ENCODE data around the gene CCBE1.

CCBE1 gene

DNA sequence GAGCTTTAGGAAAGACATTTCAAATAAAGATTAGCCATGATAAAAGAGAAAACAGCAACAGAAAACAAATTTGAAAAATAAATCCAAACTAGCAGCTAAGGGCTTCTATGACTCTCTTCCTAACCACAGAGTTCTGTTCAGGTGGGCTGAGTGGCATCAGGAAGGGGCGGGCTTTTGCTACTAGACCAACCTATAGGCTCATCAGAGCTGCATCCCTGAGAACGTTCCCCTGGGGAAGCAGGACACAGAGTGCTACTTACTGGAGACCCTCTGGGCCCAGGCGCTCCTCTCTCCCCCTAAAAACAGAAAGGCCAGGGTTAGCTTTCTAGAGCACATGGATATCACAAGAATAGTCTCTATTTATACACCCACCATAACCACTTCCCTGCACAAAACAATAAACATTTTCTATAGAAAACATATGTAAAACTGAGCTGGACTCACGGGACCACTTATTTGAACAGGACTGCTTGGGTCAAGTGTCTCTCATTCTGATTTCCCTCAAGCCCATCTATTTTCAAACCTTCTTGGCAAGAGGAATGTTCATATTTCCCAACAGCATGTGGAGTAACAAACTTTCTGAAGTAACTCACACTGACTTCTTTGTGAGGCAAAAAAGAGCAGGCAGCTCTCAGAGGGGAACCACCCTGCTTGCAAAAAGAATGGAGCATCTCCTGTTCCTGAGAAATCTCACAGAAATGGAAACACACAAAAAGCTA lies 259.2 kb downstream of the CCBE1 start:
- no peak for DNase-seq

DNA sequence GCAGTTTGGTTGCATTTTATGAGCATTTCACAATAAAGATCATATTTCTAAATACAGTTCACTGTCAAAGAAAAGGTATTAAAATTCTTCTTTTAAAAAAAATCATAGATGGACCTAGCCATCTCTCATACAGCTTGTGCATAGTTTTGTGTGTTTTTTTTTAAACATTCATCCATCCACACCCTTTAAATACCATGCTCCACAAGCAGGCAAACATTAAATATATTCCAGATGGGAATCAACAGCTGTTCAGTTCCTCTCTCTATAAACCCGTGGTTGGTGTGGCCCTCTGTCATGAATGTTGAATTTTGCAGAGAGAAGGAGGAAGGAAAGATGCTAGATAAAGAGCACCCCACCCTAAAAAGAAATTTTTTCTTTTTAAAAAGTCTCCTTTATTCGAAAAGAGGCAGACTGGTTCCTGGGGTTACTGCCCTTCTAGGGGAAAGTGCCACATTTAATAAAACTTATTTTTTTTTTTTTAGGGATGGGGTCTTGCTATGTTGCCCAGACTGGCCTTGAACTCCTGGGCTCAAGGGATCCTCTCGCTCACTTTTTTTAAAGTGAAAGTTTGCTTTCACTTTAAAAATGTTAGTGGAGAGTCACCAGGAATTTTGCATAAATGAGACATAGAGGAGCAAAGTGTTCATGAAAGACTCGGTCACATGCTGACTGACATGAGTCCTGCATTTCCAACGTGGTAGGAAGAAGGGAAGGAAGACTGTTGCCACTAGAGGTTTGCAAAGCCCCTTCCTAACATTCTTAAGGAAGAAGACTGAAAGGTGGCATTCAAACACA lies 264.2 kb downstream of the CCBE1 start:
- no peak for DNase-seq

DNA sequence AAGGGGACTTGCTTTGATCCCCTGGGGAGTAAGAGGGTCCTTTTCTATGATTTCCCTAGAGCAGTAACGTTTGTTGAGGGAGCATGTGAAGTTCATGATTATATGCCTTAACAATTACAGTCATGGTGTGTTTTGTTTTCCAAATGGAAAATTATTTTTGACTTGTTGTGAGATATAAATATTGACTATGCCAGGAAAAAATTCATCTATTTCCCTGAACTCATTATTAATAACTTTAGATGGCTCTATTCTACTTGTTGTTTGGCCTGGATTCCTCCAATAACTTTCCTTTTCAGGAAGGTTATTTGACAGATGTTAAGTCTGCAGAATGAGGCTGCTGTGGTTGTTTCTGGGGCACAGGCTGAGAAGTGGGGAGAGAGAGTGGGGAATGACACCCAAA lies 266.1 kb downstream of the CCBE1 start:
- no peak for DNase-seq

DNA sequence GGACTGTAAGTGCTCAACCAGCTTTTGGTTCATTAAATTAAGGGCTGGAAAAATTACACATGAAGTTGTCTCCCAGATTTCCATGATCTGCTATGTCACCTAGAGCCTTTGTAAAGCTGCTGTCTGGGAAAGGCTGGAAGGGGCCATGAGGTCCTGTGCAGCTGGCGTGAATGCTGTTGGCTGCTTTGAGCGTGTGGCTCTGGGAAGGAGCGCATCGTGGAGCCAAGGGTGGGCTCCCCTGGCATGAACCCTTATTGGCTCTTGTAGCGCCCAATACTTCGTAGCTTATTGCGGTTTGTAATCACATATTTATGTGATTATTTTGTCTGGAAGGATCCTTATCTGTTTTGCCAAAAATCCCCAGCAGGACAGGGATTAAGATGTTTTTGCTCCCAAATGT lies 267.6 kb downstream of the CCBE1 start:
- DNase-seq: no peak

DNA sequence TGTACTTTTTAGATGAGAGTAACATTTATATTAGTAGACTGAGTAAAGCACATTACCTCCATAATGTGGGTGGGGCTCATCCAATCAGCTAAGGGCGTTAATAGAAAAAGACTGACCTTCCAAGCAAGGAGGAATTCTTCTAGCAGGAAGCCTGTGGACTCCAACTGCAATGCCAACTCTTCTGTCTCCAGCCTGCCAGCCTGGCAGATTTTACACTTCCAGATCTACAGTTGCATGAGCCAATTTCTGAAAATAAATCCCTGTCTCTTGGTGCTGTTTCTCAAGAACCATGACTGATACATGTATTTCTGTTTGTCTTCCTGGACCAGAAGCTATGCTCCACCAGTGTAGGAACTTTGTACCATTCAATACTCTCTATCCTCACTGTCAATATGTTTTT lies 269.2 kb downstream of the CCBE1 start:
- no peak for DNase-seq

DNA sequence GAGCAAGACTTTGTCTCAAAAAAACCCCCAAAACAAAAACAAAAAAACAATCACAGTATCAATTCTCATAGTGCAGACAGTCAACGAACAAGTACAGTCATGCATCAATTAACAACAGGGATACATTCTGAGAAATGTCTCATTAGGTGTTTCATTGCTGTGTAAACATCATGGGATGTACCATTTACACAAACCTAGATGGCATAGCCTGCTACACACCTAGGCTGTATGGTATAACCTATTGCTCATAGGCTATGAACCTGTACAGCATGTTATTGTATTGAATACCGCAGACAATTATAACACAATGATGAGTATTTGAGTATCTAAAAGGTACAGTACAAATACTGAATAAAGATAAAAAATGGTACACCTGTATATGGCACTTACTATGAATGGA lies 270.4 kb downstream of the CCBE1 start:
- peak; percentile 64 for DNase-seq

DNA sequence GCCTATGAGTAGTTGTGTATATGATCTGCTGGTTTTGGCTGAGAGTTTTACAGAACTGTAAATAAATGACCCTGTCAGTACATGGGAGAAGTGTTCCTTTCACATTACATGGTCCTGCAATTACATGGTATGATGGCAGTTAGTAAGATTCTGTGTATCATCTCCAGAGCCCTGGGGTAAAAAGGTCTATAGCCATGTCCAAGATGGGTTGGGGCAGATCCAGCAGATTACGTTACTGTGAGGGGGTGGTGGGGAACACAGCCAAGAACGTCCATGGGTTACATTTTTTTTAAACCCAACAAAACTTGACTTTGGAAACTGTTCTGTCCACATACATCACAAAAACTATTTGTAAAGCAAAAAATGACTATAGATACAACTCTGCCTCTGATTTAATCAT lies 274.0 kb downstream of the CCBE1 start:
- DNase-seq: no peak

DNA sequence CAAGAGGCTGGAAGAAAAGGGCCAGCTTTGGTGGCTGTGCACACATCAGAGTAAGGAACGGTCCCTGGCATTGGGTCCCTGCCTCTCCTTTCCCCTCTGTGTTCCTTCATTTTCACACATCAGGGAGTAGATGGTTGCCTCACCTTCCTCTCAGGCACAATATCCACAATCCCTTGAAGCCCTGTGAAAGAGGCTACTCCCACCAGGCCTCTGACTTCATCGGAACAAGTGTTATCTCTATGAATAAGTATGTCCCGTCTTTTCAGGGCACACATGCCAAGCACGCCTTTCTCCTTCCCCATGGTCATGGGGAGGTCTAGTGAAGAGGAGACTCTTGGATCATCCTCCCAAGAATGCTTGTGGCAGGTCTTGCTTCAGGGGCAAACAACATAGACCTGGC lies 277.0 kb downstream of the CCBE1 start:
- no peak for DNase-seq

DNA sequence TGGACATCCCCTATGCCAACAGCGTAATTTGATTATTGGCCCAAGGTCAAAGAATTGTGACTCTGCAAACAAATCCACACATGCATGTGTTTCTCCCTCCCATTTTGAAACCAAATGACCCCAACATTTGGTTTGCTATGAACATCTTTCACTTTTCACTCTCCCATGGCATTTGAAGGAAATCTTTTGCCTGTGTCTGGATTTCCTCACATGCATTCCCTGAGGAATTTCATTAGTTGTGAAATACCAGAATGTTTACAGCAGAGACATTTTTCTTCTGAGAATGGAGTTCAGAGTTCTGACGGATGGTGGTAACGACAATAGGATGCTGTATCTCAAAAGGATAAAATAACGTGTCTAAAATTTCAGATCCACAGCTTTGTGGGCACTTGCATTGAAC lies 277.8 kb downstream of the CCBE1 start:
- DNase-seq: no peak

DNA sequence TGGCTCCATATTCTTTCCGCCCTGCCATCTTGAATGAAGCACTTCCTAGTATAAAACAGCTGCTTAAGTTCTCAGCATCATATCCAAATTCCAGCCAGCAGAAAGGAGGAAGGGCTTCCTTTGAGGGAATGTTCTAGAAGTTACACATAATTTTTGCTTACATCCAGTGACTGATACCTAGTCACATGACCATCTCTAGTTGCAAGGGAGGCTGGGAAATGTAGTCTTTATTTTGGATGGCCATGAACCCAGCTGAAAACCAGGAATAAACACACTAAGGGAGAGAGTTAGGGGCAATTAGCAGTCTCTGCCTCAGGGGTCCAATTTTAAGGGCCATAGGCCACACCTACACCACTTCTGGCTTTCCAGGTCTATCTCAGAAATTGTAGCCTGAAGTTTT lies 280.4 kb downstream of the CCBE1 start:
- DNase-seq: no peak

DNA sequence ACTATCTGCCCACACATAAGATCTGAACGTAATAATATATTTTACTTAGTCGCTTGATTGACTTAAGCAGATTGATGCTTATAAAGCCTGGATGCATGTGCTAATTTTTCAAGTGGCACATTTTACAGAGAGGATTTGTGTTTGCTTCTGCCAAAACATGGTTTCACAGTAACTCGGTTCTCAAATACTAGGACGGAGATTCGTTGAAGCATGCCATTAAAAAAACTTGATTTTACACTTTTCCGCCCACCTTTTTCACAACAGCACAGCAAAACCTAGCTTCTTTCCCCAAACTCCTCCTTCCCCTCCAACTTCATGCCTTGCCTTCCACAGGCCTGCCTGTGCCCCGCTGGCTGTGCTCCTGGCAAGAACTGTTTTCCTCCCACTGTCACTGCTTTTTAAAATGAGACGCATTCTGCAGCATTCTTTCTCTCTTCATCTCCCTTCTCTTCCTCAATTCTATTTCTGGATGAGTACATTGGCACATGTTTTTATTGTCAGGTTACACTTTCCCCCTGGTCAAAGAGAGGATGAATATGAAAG lies 283.0 kb downstream of the CCBE1 start:
- no peak for DNase-seq

DNA sequence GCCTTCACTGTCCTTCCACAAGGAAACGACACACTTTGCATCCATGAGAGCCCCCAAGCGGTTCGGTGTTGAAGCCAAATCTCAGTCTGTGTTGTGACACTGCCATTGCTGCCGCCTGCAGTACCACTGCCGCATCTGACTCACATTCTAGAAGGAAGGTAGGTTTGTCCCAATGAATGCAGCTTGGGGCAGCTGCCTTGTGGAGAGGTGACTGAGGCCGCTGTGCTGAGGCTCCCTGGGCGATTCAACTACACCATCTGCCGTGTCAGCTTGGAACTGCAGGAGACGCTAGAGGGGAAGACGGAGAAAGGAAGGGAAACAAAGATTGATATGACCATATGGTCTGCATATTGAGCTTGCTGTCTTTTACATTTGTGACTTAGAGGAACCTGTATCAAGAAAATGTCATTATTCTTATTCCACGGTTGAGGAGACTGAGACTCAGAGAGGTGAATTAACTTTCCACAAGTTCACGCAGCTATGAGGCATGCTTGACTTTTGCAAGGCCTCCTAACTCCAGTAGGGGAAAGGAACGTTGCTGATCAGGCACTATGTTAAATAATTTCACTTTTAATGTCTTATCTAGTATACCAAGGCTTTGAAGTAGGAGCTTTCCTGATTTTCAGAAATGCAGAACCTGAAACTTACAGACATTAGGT lies 294.7 kb downstream of the CCBE1 start:
- peak; percentile 99 for DNase-seq

DNA sequence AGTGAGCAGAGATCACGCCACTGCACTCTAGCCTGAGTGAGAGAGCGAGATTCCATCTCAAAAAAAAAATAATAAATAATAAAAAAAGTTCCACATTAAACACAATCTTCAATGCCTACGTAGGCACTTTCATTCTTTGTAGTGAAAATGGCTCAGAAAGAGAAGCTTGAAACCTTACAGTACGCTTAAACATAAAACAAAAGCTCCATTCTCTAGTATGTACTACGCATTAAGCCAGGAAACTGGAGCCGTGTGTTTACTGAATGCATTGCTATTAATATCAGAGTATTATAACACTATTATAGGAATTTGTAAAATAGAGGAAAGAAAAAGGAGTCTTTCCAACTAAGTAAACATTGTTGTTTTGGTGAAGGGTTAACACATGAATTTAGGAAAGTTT lies 296.8 kb downstream of the CCBE1 start:
- DNase-seq: no peak

DNA sequence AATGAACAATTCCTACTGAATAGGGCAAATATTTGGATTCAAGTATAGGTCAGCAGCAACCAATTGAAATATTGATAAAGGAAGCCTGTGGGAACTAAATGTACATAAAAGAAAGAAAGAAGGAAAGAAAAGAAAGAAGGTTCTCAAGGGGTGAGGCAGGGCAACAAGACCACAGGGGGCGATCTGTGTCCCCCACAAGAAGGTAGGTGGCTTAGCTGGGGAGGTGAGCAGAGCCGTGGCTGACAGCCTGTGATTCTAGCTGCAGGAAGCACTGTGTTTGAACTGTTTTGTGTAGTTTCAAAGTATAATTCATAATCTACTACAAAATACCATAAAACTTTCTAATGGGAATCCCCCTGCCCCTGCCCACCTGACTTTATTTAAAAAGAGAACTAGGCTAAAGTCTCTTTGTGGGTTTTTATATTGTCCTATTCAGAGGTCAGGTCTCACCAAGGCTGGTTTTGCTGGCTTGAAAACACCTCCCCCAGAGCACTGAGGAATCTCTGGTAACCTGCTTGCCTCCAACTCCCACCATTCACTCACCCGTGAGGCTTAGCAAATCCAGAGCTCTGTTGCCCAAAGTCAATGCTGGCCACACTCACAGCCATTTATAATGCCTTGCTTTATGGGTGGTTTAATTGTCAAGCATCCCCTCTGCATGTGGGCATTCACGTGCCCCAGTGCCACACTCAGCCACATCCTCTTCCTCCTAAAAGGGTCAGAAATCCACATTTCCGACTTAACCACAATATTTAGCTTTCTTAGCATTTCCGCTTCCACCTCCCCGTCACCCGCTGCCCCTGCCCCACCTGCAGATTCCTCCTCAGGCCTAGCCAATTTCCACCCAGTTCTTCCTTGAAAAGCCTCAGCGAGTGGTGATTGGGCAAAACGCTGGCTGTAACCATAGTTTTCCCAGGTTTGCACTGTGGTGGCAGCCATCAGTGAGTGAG lies 301.7 kb downstream of the CCBE1 start:
- no peak for DNase-seq

DNA sequence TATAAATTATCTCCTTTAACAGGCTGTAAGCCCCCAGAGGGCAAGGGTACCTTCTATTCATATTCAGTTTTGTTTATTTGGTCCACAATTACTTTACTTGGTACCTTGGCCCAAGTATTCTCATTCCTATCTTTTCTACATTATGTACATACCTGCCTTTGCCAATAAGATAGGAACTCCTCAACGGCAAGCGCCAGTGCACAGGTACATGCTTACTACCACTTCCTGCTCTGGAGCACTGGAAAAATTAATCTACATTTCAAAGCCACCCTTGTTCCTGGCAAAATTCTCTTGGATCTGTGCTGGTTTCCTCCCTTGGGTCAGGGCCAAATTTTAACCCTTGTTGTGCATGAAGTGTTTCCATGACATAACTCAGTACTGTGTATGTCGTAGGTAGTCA lies 303.8 kb downstream of the CCBE1 start:
- DNase-seq: no peak

DNA sequence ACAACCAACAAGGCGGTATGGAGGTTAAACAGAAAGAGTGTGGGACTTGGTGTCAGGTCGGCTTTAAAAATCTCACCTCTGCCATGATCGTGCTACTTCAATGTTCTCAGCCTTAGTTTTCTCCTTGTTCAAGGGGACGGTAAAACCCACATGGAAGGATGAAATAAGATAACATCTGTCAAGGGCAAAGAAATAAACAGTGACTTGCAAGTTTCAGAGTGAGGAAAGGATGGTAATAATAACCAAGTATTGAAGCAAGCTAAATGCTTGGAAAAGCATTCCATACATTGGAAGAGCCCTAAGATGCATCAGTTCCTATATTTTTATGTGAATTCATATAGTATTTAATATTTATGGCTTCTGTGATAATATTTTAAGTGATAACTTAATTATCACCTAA lies 308.4 kb downstream of the CCBE1 start:
- DNase-seq: peak; percentile 63

DNA sequence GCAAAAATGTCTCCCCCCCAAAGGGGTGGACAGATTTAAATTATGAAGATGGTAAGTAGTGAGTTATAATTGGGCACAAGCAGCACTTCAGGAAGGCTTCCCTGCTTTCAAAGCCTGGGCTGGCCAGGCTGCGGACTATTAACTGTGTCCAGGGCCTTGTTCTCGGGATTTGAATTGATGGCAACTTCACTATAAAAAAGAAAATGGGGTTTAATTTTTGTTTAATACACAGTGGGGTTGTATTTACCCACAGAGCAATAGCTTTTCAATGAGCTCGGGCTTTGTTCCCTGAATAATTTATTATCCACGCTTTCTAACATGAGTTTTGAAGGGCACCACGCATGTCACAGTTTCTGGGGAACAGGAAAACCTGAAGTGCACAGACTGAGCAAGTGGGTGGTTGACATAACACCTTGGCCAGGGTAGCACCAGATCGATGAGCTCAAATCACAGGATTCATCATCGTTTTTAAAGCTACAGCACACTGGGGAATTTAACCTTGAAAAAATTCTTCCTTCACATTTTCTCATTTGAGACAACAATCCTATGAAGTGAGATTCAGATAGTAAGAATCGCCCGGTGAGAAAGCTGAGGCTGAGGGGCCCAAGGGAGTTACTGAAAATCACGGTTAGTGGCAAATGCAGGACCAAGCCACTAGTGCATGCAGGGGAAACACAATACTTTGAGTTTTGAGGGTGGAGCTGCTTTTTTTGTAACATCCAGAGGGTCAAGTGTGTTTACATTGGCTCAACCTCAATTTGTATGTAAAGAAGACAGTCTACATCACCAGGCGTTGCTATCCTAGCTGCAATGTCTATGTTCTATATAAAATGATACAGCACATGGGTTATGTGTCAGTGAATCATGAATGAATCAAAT lies 309.3 kb downstream of the CCBE1 start:
- peak; percentile 89 for DNase-seq

DNA sequence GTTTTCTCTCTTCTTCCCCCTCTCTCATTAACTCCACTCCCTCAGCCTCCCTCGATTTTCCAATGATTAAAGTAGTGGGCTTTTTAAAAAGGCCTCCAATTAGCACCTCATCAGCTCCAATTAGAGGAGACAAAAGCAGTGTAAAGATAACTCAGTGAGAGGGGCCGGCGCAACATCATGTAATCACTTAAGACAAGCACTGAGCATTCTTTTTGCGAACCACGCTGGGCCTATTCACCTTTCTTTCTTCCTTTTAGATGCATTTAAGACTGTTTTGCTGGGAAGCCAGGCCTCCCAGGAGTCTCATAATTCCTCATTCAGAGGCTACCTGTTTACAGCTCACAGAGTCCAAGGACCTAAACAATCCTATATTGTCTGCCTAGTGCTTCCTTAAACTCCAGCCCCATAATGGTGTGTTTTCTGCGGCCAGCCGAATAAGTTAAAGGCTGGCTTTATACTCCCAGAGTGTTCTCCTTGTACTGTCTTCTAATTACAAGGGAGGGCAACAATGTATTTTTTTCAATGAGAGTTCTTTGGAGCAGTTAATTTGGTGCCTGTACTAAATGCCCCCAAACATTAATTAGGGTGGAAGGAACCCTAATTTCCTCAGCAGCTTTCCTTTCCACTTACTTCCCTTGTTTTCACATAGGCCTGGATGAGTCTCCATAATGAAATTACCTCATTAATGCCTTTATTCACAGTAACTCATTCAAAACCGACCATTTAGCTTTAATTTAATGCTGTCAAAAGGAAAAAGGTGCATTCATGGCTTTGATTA lies 310.1 kb downstream of the CCBE1 start:
- DNase-seq: no peak

DNA sequence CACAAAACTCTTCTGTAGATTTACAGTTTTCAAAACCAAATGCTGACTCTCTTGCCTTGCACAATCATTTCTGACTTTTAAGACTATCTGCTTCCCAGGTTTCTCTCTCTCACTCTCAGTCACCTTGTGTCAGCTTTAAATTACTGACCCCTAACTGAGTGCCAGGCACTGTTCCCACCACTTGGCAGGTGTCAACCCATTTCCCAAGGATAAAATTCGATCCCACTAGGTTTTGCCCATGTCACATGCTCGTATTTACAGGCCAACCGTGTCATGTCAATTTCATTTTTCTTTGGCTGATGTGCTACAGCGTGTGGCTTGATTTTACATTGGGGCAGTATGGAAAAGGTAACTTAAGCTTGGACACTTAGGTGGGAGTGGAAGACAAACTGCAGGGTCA lies 312.0 kb downstream of the CCBE1 start:
- no peak for DNase-seq

DNA sequence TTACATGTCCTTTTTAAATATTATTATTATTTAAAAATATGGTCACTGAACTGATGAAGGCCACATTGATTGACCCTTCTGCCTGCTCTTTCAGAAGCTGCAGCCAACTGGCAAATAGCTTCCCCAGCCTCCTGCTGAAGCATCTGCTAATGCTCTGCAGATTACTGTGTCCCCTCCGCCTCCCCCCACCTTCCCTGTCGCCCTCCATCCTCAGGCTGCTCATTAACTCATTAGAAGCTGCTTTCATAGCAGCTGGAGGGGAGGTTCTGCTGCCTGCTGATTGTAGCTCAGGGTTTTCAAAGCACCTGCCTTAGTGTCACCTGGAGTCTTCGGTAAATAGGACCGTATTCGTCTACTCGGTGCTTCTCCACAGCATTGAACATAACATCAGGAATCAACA lies 313.4 kb downstream of the CCBE1 start:
- DNase-seq: peak; percentile 73

DNA sequence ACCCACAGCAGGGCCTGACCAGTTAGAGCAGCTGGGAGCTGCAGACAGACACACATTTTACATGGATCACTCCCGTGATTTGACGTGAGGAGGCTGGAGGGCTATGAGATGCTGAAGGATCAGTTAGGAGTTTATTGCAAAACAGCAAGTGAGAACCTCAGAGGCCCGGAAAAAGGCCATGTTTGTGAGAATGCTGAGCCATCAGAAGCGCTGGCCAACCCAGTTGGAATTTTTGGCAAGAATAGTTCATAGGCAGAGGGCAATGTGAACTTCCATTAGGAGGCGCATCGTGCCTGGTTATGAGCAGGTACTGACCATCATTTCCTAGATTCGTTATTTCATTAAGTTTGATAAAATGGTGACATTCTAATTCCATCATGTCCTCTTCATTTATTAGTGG lies 314.8 kb downstream of the CCBE1 start:
- no peak for DNase-seq

Data from NCI-H510A treated with DMSO at 0.1 percent for 48 hours (cell line).